ENCODE measurements around the gene PICK1.

Gene PICK1

GRCh38 chr22:38038426-38038825 is 18.8 kb upstream of the PICK1 start:
- no peak overlapping the region for H3K27ac Mint-ChIP-seq
- no peak overlapping the region for H3K4me3 Mint-ChIP-seq
- H3K4me1 Mint-ChIP-seq, result peaks cover 4% of the 10 kb centered on the region
- no peaks in the 10 kb centered on the region for H3K9me3 Mint-ChIP-seq
- no peak for ATAC-seq
- no peaks in the 10 kb centered on the region for H3K36me3 Mint-ChIP-seq
- DNase-seq (ENCODE audit: low spot score in 2 of 2), result no peak

- Mint-ChIP-seq H3K9me3 (no peaks in the 10 kb centered on the region), H3K36me3 (no peaks in the 10 kb centered on the region), H3K27ac (no peak overlapping the region), H3K4me1 (peaks cover 1% of the 10 kb centered on the region), H3K4me3 (no peak overlapping the region)
- no peak for DNase-seq (ENCODE audit: low spot score in 2 of 2)
- no peak for ATAC-seq
Measured at GRCh38 chr22:38038890-38039812, 18.1 kb upstream of the PICK1 start.

- ATAC-seq (no peak), DNase-seq (ENCODE audit: low spot score in 2 of 2) (no peak)
- H3K27ac Mint-ChIP-seq, result peak overlapping the region; percentile 4
- no peaks in the 10 kb centered on the region for H3K9me3 Mint-ChIP-seq
- H3K4me3 Mint-ChIP-seq, result no peak overlapping the region
- no peaks in the 10 kb centered on the region for H3K36me3 Mint-ChIP-seq
- H3K4me1 Mint-ChIP-seq, result no peaks in the 10 kb centered on the region
Measured at GRCh38 chr22:38040953-38041759, 16.0 kb upstream of the PICK1 start.

GRCh38 chr22:38041760-38042487 is 15.3 kb upstream of the PICK1 start:
- Mint-ChIP-seq H3K36me3 (no peaks in the 10 kb centered on the region), H3K9me3 (no peaks in the 10 kb centered on the region), H3K27ac (peak overlapping the region; percentile 4), H3K4me3 (no peak overlapping the region), H3K4me1 (no peaks in the 10 kb centered on the region)
- ATAC-seq, result peak; percentile 22
- no peak for DNase-seq (ENCODE audit: low spot score in 2 of 2)

DNA sequence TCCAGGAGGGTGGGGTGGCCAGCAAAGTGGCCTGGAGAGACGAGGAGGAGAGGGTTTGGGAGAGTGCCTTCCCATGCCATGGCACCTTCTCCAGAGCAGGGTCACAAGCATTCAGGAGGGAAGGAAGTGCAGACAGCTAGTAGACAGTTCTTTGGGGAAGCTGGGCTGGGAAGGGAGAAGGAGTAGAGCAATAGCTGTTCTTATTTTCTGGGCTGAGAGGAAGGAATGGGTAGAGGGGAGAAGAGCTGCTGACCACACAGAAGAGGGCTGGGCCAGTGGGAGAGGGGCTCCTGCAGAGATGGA is 14.8 kb upstream of the PICK1 start:
- Mint-ChIP-seq H3K4me1 (no peaks in the 10 kb centered on the region), H3K9me3 (no peaks in the 10 kb centered on the region), H3K36me3 (no peaks in the 10 kb centered on the region), H3K27ac (peak overlapping the region; percentile 4), H3K4me3 (no peak overlapping the region)
- DNase-seq (ENCODE audit: low spot score in 2 of 2) (no peak), ATAC-seq (no peak)

- Mint-ChIP-seq H3K36me3 (no peaks in the 10 kb centered on the region), H3K9me3 (no peaks in the 10 kb centered on the region), H3K27ac (peak overlapping the region; percentile 21), H3K4me1 (no peaks in the 10 kb centered on the region), H3K4me3 (no peak overlapping the region)
- ATAC-seq, result no peak
- DNase-seq (ENCODE audit: low spot score in 2 of 2), result no peak
Measured at GRCh38 chr22:38043151-38044039, 13.8 kb upstream of the PICK1 start.

DNA sequence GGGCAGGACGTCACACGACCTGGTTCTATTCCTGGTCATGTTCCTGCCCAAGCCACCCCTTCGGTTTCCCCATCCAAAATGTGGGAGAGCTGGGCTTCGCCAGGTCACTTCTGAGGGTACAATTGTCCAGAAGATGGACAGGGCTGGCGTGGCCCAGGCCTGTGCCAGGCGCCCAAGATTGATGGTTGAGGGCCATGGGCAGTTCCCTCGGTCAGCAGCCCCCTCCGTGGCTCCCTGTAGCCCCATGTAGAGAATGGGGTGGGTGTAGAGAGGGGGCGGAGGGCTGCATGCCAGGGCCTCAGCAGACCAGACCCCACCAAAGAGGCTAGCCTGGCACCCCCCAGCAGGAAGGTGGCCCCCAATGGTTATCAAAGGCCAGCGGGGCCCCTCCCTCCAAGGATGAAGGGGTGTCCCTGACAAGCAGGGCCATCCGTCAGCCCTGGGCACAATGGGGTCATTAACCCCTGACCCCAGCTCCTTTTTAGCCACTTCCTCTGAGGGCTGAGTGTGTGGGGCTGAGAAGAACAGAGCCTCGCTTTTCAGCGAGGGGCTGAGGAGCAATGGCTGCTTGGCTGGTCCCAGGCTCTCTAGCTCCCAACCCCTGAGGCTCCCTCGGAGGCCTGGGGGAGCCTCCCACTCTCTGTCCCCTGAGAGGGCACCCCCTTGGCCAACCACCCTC is 11.0 kb upstream of the PICK1 start:
- Mint-ChIP-seq H3K36me3 (no peaks in the 10 kb centered on the region), H3K27ac (peak overlapping the region; percentile 37), H3K4me3 (no peak overlapping the region), H3K9me3 (no peaks in the 10 kb centered on the region), H3K4me1 (no peaks in the 10 kb centered on the region)
- no peak for DNase-seq (ENCODE audit: low spot score in 2 of 2)
- no peak for ATAC-seq

GRCh38 chr22:38049812-38050619 is 7.2 kb upstream of the PICK1 start:
- DNase-seq (ENCODE audit: low spot score in 2 of 2) (no peak), ATAC-seq (no peak)
- H3K27ac Mint-ChIP-seq, result no peak overlapping the region
- no peak overlapping the region for H3K4me3 Mint-ChIP-seq
- no peaks in the 10 kb centered on the region for H3K36me3 Mint-ChIP-seq
- H3K9me3 Mint-ChIP-seq, result no peaks in the 10 kb centered on the region
- H3K4me1 Mint-ChIP-seq, result peaks cover 6% of the 10 kb centered on the region

GRCh38 chr22:38050720-38051119 is 6.5 kb upstream of the PICK1 start:
- Mint-ChIP-seq H3K36me3 (no peaks in the 10 kb centered on the region), H3K9me3 (no peaks in the 10 kb centered on the region), H3K27ac (no peak overlapping the region), H3K4me3 (no peak overlapping the region), H3K4me1 (peaks cover 6% of the 10 kb centered on the region)
- DNase-seq (ENCODE audit: low spot score in 2 of 2) (no peak), ATAC-seq (no peak)

GRCh38 chr22:38051261-38051660 is 5.9 kb upstream of the PICK1 start:
- H3K4me1 Mint-ChIP-seq, result peaks cover 8% of the 10 kb centered on the region
- H3K9me3 Mint-ChIP-seq, result no peaks in the 10 kb centered on the region
- ATAC-seq (no peak), DNase-seq (ENCODE audit: low spot score in 2 of 2) (no peak)
- no peaks in the 10 kb centered on the region for H3K36me3 Mint-ChIP-seq
- H3K27ac Mint-ChIP-seq, result no peak overlapping the region
- no peak overlapping the region for H3K4me3 Mint-ChIP-seq

DNA sequence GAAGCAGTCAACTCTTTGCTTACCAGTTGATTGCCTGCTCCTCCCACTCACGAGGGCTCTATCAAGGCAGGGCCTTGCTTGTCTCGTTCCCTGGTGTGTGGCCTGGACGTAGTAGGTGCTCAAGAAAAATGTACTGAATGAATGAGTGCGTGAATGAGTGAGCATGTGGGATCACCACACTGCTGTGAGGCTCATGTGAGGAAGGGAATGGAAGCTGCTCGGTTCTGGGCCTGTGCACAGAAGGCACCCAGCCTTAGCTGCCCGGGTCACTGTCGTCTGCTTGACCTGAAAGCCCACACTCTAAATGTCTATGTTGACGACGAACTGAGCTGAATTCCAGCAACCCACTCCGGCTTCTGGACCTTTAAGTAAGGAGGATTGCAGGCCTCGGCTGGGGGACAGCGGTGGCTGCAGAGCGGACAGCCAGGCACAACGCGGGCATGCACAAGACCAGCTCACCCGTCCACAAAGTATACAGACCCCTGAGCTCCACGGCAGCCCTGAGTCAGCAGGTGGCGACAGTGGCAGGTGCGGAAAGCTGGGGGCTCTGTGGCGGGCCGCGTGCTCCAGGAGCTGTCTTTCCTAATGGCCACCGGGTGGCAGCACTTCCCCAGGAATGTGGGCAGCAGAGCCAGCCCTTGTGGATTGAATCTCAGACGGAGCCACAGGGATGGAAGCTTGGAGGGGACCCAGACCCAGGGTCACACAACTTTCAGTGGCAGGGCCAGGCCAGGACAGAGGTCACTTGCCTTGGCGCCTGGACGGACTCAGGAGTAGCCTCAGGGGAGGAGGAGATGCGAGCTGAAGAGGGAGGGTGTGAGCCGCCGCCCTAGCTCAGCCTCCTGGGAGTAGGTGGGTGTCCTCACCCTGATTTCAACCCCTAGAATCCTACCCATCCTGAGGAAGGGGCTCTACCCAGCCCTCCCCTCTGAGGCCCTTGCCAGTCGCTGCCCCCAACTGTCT is 5.0 kb upstream of the PICK1 start:
- DNase-seq (ENCODE audit: low spot score in 2 of 2), result peak; percentile 63 to 87
- Mint-ChIP-seq H3K9me3 (no peaks in the 10 kb centered on the region), H3K4me3 (no peak overlapping the region), H3K4me1 (peaks cover 17% of the 10 kb centered on the region), H3K36me3 (peaks cover 6% of the 10 kb centered on the region), H3K27ac (peak overlapping the region; percentile 78)
- peak; percentile 82 for ATAC-seq

DNA sequence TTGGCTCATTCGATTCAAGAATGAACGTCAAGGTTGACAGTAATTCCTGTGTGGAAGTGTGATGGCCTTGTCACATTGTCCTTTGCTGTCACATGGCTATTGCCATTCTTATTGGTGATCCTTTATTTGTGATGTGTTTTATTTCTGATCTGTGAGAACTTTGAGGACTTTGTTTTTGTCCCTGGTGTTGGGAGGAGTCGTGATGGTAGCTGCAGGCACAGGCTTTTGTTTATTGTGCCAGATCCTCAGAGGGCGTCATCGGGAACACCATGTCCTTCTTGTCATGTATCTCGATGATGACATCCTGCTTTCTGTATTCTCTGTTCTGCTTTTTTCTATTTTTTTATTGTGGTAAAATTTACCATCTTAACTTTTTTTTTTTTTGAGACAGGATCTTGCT is 5.6 kb downstream of the PICK1 start:
- ATAC-seq (no peak), DNase-seq (ENCODE audit: low spot score in 2 of 2) (no peak)
- no peak overlapping the region for H3K27ac Mint-ChIP-seq
- no peaks in the 10 kb centered on the region for H3K9me3 Mint-ChIP-seq
- peaks cover 37% of the 10 kb centered on the region for H3K36me3 Mint-ChIP-seq
- H3K4me3 Mint-ChIP-seq, result no peak overlapping the region
- H3K4me1 Mint-ChIP-seq, result peaks cover 4% of the 10 kb centered on the region

DNA sequence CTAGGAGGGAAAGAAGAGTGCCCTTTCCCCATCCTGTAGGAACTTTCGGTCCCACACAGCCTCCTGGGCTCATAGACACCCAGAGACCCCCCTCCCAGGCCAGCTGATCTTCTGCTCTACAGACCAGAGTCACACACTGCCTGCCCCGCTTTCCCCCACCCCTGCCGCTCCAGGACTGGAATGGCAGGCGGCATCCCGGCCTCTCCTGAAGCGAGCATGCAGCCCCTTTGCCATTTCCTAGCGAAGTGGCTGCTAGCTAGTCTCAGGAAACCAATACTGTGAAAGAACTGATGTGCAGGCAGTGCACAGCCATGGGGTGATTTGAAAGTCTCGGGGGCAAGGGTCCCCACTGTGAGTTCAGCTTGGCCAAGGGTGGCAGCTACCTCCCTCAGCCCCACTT is 8.3 kb downstream of the PICK1 start:
- H3K27ac Mint-ChIP-seq, result no peak overlapping the region

More for the DNA sequence above, 8.3 kb downstream of the PICK1 start:
- DNase-seq (ENCODE audit: low spot score in 2 of 2) (no peak), ATAC-seq (no peak)
- no peaks in the 10 kb centered on the region for H3K4me1 Mint-ChIP-seq
- H3K4me3 Mint-ChIP-seq, result no peak overlapping the region
- no peaks in the 10 kb centered on the region for H3K9me3 Mint-ChIP-seq
- H3K36me3 Mint-ChIP-seq, result peaks cover 42% of the 10 kb centered on the region

Measured in stimulated activated effector memory CD8-positive, alpha-beta T cell treated with anti-CD3 and anti-CD28 coated beads, Interleukin-12 subunit alpha, Interleukin-12 subunit beta, amount 100 ng/mL, for 72 hours (primary cell).